ENCODE data around the gene HLA-DPA1. TPM values are rescaled to one million over a fixed set of nuclear protein-coding genes. Genes with fewer than 3 reads are reported as not detected.

The HLA-DPA1 gene
- total RNA-seq, 1 experiment from 2014 or later = 2.6 TPM

DNA sequence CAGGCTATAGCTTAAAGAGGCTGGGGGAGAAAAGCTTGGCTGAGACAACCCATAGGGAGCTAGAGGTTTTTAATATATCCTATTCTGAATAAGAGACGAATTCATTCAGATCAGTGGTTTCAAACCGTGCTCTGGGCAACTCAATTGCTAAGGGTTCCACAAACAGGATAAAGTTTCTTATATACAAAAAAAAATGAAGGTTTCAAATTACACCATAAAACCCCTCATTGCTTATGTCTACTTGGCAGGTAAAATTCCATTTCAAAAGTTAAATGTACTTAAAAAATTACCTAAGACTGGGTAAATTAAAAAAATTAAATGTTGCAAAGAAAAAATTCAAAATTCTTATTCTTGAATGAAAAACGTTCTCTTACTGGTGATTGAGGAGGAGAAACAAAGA, 5.0 kb upstream of the HLA-DPA1 start:
- peaks cover 11% of the 10 kb centered on the region for H3K23me2 ChIP-seq (ENCODE audit: insufficient read length, low read depth, low read length, poor library complexity, severe bottlenecking)
- no peak overlapping the region for H2BK12ac ChIP-seq (ENCODE audit: insufficient read length, low read depth, low read length)

More for the DNA sequence above, 5.0 kb upstream of the HLA-DPA1 start:
- H3K4me3 Mint-ChIP-seq = no peak overlapping the region
- Histone ChIP-seq H2AK5ac (ENCODE audit: insufficient read length, low read length) (no peak overlapping the region), H2BK5ac (ENCODE audit: insufficient read length, low read length) (no peak overlapping the region), H3K14ac (ENCODE audit: insufficient read depth, low read length) (no peak overlapping the region), H3K27ac (ENCODE audit: insufficient read length, low read depth, low read length) (no peak overlapping the region), H3K9ac (ENCODE audit: extremely low read depth, insufficient read length, low read length) (no peak overlapping the region), H3K23ac (ENCODE audit: insufficient read length, low read depth, low read length) (no peak overlapping the region), H4K5ac (ENCODE audit: insufficient read length, low read depth, low read length) (no peak overlapping the region), H2AFZ (ENCODE audit: low read length) (no peak overlapping the region), H3K79me1 (ENCODE audit: insufficient read depth, low read depth, low read length, poor library complexity, severe bottlenecking) (no peaks in the 10 kb centered on the region), H2BK120ac (ENCODE audit: low read depth, low read length, poor library complexity, severe bottlenecking) (no peak overlapping the region), H3K9me3 (ENCODE audit: control insufficient read depth, low read depth, low read length) (no peaks in the 10 kb centered on the region), H3K56ac (ENCODE audit: insufficient read length, low read depth, low read length) (no peak overlapping the region), H3K79me2 (ENCODE audit: insufficient read depth, low read length) (no peaks in the 10 kb centered on the region), H3K4ac (ENCODE audit: low read depth, low read length) (no peak overlapping the region), H2BK20ac (ENCODE audit: low read depth, low read length, poor library complexity, severe bottlenecking) (no peak overlapping the region), H2BK15ac (ENCODE audit: low read depth, low read length) (no peak overlapping the region), H4K20me1 (ENCODE audit: control insufficient read depth, insufficient read depth, insufficient read length) (no peaks in the 10 kb centered on the region), H3K27me3 (ENCODE audit: insufficient read depth, low read length) (no peaks in the 10 kb centered on the region; the same call in 1 of the 2 replicates), H4K91ac (ENCODE audit: insufficient read length, low read depth, low read length) (no peak overlapping the region), H3K18ac (ENCODE audit: insufficient read length, low read depth, low read length) (no peak overlapping the region), H3K4me1 (ENCODE audit: insufficient read depth, low read length) (peaks cover 5% of the 10 kb centered on the region; the same call in 1 of the 2 replicates), H4K8ac (replicated peaks; ENCODE audit: insufficient read length, low read depth, low read length) (no peak overlapping the region), H3K4me2 (ENCODE audit: insufficient read depth, insufficient read length, low read length) (no peak overlapping the region), H3T11ph (ENCODE audit: low read length) (no peak overlapping the region)
- H3K27me3 Mint-ChIP-seq (ENCODE audit: low read depth) = peaks cover 20% of the 10 kb centered on the region
- H3K27ac Mint-ChIP-seq = no peak overlapping the region; a peak in 1 of 7 replicates
- H3K36me3 Mint-ChIP-seq (ENCODE audit: insufficient read depth in 1 of 3, low read depth in 3 of 3) = peaks cover 0 to 16% (median 4%) of the 10 kb centered on the region in 3 experiments; a peak in 2 of 7 replicates
- H3K4me1 Mint-ChIP-seq = peaks cover 29 to 32% of the 10 kb centered on the region in 2 experiments
- H3K9me3 Mint-ChIP-seq = peaks cover 0 to 6% of the 10 kb centered on the region in 2 experiments; a peak in 2 of 5 replicates
- no peak for DNase-seq
- TF ChIP-seq CTCF (conservative IDR thresholded peaks at IDR 0.05) = no peak
- WGBS (ENCODE audit: extremely low coverage, insufficient read length, low lambda C conversion rate) = no CpG with 5 or more reads among the region's 3 CpGs

Measured in H9 (cell line).